Stimulated activated CD4-positive, alpha-beta T cell treated with anti-CD3 and anti-CD28 coated beads, Interleukin-1b, Interleukin-23, amount 100 ng/mL, for 24 hours (primary cell): Measurements from ENCODE around the gene TREML1.

Source experiments
- DNase-seq, 4 experiments: peaks; one replicate each; pipeline ENCODE4 v3.0.0-alpha.2; 2020; ENCODE audit warnings: low read depth in 4 of 4, low spot score in 1 of 4

Gene TREML1

GRCh38 chr6:41179163-41179562 lies 25.0 kb upstream of the TREML1 start:
- no peak for DNase-seq

GRCh38 chr6:41177695-41178094 lies 23.5 kb upstream of the TREML1 start:
- no peak for DNase-seq

- DNase-seq, result no peak
These were observed 23.1 kb upstream of the TREML1 start for GRCh38 chr6:41177287-41177686.

- no peak for DNase-seq
These were observed 22.0 kb upstream of the TREML1 start for GRCh38 chr6:41176189-41176588.

- DNase-seq, result no peak
These were observed 20.9 kb upstream of the TREML1 start for GRCh38 chr6:41175084-41175483.

- DNase-seq, result no peak
These were observed 20.5 kb upstream of the TREML1 start for GRCh38 chr6:41174610-41175009.

GRCh38 chr6:41171908-41172307 lies 17.8 kb upstream of the TREML1 start:
- DNase-seq, result no peak

- DNase-seq, result no peak
These were observed 16.5 kb upstream of the TREML1 start for GRCh38 chr6:41170547-41171160.

- DNase-seq, result no peak
These were observed 13.2 kb upstream of the TREML1 start for GRCh38 chr6:41167173-41167963.

GRCh38 chr6:41164551-41165120 lies 10.5 kb upstream of the TREML1 start:
- DNase-seq, result no peak

GRCh38 chr6:41163419-41163717 lies 9.2 kb upstream of the TREML1 start:
- DNase-seq, result no peak

GRCh38 chr6:41162687-41163418 lies 8.7 kb upstream of the TREML1 start, which contains the start of gene TREM2:
Gene TREM2, minus strand, starts transcription at chr6:41163116. Its CDS starts 34 bp downstream, at chr6:41163082.
- DNase-seq, result no peak

GRCh38 chr6:41161851-41162552 lies 7.9 kb upstream of the TREML1 start:
- DNase-seq, result no peak

- DNase-seq, result no peak
These were observed 7.2 kb upstream of the TREML1 start for GRCh38 chr6:41161380-41161779.

- no peak for DNase-seq
These were observed 6.8 kb upstream of the TREML1 start for GRCh38 chr6:41160933-41161332.

- DNase-seq, result no peak
These were observed 5.4 kb upstream of the TREML1 start for GRCh38 chr6:41159415-41160082.

GRCh38 chr6:41157323-41157722 lies 3.2 kb upstream of the TREML1 start:
- DNase-seq, result no peak

GRCh38 chr6:41156771-41157170 lies 2.6 kb upstream of the TREML1 start:
- DNase-seq, result no peak

- no peak for DNase-seq
These were observed 1.9 kb upstream of the TREML1 start for GRCh38 chr6:41156001-41156400.

- no peak for DNase-seq
These were observed 1.1 kb upstream of the TREML1 start for GRCh38 chr6:41155132-41155805.
